Ishikawa (cell line): ENCODE results near the gene USPL1.

Experiments
- CEBPB ChIP-seq: IDR thresholded peaks from 2 replicates; pipeline ENCODE4 v1.6.1; 2012
- CREB1 ChIP-seq: IDR thresholded peaks from 2 replicates; pipeline ENCODE4 v1.6.1; 2012; ENCODE audit warnings: low read depth
- EGR1 ChIP-seq: IDR thresholded peaks from 2 replicates; pipeline ENCODE4 v1.6.1; 2012
- EP300 ChIP-seq: IDR thresholded peaks from 2 replicates; pipeline ENCODE4 v1.6.1; 2012; ENCODE audit warnings: borderline replicate concordance
- FOXM1 ChIP-seq: IDR thresholded peaks from 2 replicates; pipeline ENCODE4 v1.6.1; 2012; ENCODE audit warnings: low read depth, borderline replicate concordance
- NFIC ChIP-seq: IDR thresholded peaks from 2 replicates; pipeline ENCODE4 v1.6.1; 2012
- RAD21 ChIP-seq: IDR thresholded peaks from 2 replicates; pipeline ENCODE4 v1.6.1; 2012; ENCODE audit warnings: low read depth
- TAF1 ChIP-seq: IDR thresholded peaks from 2 replicates; pipeline ENCODE4 v1.6.1; 2012; ENCODE audit warnings: low read depth, mild to moderate bottlenecking
- TCF12 ChIP-seq: IDR thresholded peaks from 2 replicates; pipeline ENCODE4 v1.6.1; 2012; ENCODE audit warnings: low read depth
- TEAD4 ChIP-seq: IDR thresholded peaks from 2 replicates; pipeline ENCODE4 v1.6.1; 2012
- USF1 ChIP-seq: IDR thresholded peaks from 2 replicates; pipeline ENCODE4 v1.6.1; 2012
- YY1 ChIP-seq: IDR thresholded peaks from 2 replicates; pipeline ENCODE4 v1.6.1; 2012; ENCODE audit warnings: low read depth
- ZBTB7A ChIP-seq: IDR thresholded peaks from 2 replicates; pipeline ENCODE4 v1.6.1; 2012; ENCODE audit warnings: low read depth
- TF ChIP-seq, protein P1 (sequence below): IDR thresholded peaks from 2 replicates; pipeline ENCODE4 v1.6.1; 2012
- TF ChIP-seq, protein P2 (sequence below): IDR thresholded peaks from 2 replicates; pipeline ENCODE4 v1.6.1; 2012; ENCODE audit warnings: low read depth, mild to moderate bottlenecking

Gene USPL1

GRCh38 chr13:30572859-30573275, 44.9 kb upstream of the USPL1 start:
- TF ChIP-seq TAF1 (no peak), TEAD4 (no peak)

DNA sequence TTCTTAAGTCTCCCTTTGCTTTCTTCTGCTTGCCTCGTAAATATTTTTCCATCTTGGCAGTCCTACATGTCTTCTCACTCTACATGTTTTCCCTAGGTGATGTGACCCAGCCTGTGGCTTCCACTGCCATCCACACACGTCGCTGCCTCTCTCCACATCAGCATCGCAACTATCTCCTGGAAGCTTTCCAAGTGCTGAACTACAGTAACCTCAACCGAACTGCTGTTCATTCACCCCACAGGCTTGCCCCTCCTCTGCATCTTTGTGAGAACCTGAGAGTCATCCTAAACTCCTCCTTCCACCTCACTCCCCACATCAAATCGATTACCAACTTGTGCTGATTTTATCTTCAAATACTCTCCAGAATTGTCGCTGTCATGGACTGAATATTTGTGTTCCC, 41.2 kb upstream of the USPL1 start:
- no peak for TF ChIP-seq TAF1
- no peak for TF ChIP-seq CREB1
- TF ChIP-seq, protein P1, sequence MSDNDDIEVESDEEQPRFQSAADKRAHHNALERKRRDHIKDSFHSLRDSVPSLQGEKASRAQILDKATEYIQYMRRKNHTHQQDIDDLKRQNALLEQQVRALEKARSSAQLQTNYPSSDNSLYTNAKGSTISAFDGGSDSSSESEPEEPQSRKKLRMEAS: no peak
- TF ChIP-seq YY1: no peak
- TF ChIP-seq EP300: no peak
- TF ChIP-seq NFIC: no peak
- TF ChIP-seq USF1: no peak
- no peak for TF ChIP-seq TEAD4

DNA sequence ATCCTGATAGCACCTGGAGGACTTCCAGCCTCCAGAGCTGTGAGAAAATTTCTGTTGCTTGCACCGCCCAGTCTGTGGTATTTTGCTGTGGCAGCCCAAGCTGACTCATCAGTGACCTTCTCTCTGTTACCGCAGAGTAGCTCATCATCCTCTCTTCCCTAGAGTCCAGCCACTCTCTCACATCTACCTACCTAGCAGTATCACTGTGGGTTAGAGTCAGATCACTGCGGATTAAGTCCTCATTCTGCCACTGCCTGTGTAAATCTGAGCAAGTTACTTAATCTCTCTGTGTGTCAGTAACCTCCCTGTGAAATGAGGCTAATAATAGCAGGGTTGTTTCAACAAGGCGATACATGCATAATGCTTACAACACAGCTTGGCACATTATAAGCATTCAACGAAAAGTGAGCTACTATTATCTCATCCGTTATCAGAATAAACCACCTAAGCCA, 40.3 kb upstream of the USPL1 start:
- TF ChIP-seq, protein P1: no peak
- TF ChIP-seq USF1: no peak
- no peak for TF ChIP-seq CEBPB
- TF ChIP-seq TCF12: no peak
- no peak for TF ChIP-seq EP300
- TF ChIP-seq FOXM1: no peak
- no peak for TF ChIP-seq CREB1
- TF ChIP-seq RAD21: no peak
- TF ChIP-seq YY1: no peak
- TF ChIP-seq, protein P2, sequence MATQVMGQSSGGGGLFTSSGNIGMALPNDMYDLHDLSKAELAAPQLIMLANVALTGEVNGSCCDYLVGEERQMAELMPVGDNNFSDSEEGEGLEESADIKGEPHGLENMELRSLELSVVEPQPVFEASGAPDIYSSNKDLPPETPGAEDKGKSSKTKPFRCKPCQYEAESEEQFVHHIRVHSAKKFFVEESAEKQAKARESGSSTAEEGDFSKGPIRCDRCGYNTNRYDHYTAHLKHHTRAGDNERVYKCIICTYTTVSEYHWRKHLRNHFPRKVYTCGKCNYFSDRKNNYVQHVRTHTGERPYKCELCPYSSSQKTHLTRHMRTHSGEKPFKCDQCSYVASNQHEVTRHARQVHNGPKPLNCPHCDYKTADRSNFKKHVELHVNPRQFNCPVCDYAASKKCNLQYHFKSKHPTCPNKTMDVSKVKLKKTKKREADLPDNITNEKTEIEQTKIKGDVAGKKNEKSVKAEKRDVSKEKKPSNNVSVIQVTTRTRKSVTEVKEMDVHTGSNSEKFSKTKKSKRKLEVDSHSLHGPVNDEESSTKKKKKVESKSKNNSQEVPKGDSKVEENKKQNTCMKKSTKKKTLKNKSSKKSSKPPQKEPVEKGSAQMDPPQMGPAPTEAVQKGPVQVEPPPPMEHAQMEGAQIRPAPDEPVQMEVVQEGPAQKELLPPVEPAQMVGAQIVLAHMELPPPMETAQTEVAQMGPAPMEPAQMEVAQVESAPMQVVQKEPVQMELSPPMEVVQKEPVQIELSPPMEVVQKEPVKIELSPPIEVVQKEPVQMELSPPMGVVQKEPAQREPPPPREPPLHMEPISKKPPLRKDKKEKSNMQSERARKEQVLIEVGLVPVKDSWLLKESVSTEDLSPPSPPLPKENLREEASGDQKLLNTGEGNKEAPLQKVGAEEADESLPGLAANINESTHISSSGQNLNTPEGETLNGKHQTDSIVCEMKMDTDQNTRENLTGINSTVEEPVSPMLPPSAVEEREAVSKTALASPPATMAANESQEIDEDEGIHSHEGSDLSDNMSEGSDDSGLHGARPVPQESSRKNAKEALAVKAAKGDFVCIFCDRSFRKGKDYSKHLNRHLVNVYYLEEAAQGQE: no peak
- TF ChIP-seq EGR1: no peak
- TF ChIP-seq ZBTB7A: no peak
- TF ChIP-seq TEAD4: no peak
- no peak for TF ChIP-seq TAF1
- no peak for TF ChIP-seq NFIC

DNA sequence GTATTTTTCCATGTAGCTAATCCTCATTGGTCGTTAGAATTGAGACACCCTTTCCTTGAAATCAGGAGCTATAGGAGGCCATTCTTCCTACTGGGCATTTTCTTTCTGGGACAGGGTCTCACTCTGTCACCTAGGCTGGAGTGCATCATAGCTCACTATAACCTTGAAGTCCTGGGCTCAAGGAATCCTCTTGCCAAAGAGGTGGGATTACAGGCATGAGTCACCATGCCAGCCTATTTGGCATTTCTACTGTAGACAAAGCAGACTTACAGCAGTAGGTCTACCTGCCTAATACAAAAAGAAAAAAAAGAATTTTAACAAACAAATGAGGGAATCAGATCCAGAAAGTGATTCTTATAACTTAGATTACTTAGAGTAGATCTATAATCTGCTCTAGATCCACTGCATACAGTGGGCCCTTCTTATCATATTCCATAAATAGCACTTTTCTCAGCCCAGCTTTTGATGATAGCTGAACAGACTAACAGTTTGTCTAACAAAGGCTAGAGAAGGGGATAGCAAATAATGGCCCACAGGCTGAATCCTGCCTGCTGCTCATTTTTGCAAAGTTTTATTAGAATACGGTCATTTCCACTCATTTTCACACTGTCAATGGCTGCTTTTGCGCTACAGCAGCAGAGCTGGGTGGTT, 36.7 kb upstream of the USPL1 start:
- TF ChIP-seq TCF12: no peak
- TF ChIP-seq CREB1: no peak
- TF ChIP-seq FOXM1: no peak
- TF ChIP-seq, protein P2: no peak
- TF ChIP-seq TAF1: no peak
- TF ChIP-seq NFIC: no peak
- TF ChIP-seq YY1: no peak
- no peak for TF ChIP-seq EGR1
- TF ChIP-seq RAD21: no peak
- TF ChIP-seq, protein P1: no peak
- no peak for TF ChIP-seq EP300
- no peak for TF ChIP-seq USF1
- TF ChIP-seq TEAD4: no peak
- no peak for TF ChIP-seq CEBPB
- no peak for TF ChIP-seq ZBTB7A

DNA sequence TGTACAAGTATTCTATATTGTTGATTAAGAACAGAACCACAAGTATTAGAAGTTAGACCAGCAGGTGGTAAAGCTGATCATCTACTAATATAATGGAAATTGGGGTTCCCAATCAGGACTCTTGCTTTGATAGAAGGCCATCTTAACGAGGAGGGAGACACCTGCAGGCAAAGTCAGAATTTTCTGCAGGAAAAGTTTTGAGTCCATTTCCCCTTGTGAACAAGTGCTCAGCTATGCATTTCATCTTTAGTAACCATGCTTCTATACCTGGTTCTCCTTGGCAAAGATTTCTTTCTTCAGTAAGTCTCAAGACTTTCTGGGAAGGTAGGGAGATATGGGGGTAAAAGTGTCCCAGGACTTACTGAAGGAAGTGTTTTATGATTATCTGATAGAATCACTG, 36.1 kb upstream of the USPL1 start:
- peak; percentile 61 for TF ChIP-seq RAD21
- TF ChIP-seq ZBTB7A: no peak
- TF ChIP-seq TAF1: no peak
- TF ChIP-seq TCF12: no peak
- no peak for TF ChIP-seq NFIC
